GM12801 (cell line): ENCODE results near the gene ARMH1.
A peak's percentile ranks its signal among the peaks of the same experiment; 100 is the strongest.

Experiments
- TF ChIP-seq, protein P1 (sequence below): IDR thresholded peaks from one replicate; pipeline ENCODE4 v1.5.1; 2011; ENCODE audit warnings: control low read depth; ENCODE audit not compliant: insufficient read length; ENCODE audit errors: extremely low read depth

Gene ARMH1

DNA sequence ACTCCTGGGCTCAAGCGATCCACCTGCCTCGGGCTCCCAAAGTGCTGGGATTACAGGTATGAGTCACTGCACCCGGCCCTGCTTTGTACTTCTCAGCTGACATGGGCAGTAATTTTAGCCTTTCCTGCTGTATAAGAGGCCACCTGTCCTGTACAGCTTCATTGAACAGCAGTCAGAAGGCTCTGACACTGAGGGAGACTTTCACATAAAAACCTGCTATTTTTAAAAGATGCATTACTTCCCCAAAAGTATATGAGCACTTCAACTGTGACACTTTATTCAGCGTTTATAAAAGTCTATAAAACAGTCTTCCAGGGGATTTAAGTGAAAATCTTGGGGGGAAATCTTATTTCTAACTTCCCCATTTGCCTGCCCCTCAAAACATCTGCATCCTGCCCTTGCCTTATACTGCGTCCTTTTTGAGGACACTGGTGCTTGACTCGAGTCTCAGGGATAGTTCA lies 38.8 kb downstream of the ARMH1 start:
- TF ChIP-seq, protein P1, sequence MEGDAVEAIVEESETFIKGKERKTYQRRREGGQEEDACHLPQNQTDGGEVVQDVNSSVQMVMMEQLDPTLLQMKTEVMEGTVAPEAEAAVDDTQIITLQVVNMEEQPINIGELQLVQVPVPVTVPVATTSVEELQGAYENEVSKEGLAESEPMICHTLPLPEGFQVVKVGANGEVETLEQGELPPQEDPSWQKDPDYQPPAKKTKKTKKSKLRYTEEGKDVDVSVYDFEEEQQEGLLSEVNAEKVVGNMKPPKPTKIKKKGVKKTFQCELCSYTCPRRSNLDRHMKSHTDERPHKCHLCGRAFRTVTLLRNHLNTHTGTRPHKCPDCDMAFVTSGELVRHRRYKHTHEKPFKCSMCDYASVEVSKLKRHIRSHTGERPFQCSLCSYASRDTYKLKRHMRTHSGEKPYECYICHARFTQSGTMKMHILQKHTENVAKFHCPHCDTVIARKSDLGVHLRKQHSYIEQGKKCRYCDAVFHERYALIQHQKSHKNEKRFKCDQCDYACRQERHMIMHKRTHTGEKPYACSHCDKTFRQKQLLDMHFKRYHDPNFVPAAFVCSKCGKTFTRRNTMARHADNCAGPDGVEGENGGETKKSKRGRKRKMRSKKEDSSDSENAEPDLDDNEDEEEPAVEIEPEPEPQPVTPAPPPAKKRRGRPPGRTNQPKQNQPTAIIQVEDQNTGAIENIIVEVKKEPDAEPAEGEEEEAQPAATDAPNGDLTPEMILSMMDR = no peak

DNA sequence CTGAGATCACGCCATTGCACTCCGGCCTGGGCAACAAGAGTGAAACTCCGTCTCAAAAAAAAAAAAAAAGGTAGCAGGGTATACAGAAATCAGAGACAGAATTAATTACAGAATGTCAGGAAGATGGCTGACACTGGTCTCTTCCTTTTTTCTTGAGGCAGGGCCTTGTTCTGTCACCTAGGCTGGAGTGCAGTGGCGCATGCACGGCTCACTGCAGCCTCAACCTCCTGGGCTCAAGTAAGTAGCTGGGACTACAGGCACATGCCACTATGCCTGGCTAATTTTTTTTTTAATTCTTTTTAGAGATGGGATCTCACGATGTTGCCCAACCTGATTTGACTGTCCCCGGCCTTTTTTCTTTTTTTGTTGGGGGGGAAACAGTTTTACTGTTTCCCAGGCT lies 40.0 kb downstream of the ARMH1 start:
- TF ChIP-seq, protein P1 = no peak

DNA sequence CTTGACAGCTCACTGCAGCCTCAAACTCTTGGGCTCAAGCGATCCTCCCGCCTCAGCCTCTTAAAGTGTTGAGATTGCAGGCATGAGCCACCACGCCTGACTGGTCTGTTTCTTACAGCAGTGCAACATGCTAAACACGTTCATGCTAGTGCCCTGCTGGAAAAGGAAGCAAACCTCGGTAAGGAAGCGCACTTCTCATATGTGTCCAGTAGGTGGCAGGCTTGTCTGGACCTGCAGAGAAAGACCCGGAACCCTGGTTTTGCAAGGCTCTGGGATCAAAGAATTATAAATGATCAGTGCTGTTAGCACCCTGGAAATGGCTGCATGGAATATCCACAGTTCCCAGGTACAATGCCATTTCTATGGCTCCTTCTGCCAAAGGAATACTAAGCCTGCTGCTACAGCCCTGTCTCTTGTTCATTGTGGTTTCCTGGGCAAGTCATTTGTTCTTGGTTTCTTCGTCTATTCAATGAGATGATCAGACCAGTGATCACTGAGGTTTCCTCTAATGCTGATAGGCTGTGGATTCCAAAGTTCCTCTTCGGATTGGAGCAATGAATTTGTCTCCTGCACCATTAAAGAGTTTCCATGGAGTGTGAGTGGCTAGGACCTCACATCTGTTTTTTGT lies 40.5 kb downstream of the ARMH1 start:
- TF ChIP-seq, protein P1 = peak; percentile 40

DNA sequence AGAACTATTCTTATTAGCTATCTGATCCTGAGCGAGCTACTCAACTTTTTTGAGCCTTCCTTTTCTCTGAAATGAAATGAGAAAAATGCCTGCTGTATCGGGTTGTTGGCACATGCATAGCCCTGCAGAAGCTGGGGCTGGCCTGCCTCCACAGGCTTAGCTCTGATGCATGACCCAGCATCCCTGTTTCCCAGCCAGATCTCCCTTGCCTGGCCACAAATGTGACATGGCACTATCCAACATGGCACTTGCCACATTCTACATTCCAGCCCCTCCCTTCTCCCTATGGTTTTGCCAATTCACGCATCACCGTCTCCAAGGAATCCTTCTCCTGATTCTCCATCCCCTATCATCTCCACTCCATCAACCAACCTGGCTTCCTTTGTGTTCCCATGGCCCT lies 42.6 kb downstream of the ARMH1 start:
- TF ChIP-seq, protein P1 = no peak

DNA sequence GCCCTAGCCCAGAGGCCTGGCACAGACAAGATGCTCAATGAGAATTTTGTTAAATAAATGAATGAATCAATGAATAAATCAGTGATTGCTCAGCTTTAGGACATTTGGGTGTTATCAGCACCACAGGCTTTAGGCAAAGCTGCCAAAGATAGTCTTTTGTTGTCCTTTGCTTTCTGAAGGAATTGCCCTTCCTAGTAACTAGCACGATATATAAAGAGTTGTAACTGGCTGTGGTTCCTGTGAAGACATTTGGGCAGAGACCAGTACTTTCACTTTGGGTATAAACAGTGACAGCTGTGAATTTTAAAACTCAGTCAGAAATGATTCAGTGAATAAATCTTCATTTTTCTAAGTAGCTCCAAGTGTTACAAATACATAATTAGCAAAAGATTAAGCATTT lies 43.1 kb downstream of the ARMH1 start:
- TF ChIP-seq, protein P1 = no peak

DNA sequence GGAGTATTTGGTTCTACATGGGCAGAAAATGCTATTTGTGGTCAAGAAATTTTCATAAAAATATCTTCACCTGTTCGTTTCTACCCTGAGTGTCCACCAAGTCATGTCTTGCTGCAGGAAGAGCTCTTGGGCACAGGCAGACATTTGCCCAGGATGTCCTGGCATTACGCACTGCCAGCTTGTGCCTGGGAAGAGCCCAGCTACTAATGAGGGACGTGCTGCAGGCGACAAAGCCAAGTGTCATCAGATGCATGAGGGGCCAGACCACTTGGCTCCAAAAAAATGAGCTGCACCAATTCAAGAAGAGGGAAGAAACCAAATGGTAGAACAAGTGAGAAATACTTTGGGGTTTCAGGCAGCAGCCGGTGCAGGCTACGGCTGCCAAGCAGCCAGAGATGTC lies 43.6 kb downstream of the ARMH1 start:
- TF ChIP-seq, protein P1 = no peak

DNA sequence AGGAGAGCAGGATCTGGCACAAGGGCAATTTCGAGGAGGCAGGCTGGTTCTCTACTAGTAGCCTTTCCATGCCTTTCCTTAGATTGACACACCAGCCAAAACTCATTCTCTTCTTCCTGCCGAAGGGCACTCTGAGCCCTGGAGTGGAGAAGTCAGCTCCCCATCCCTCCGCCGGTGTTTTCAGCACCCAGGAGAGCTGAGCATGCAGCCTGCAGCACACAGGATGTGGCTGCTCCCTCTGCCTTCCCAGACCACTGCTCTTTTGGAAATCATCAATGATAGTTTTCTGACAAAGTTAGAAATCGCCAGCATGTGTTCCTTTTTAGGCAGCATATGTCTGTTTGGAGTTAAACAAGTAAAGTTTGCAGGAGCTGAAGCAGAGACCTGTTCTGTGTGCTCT lies 44.8 kb downstream of the ARMH1 start:
- TF ChIP-seq, protein P1 = no peak
